HUES64 (cell line): Measurements from ENCODE around the gene CCDC192.
"Not testable (repeated sequence)": the region's sequence is repeated elsewhere in the genome, so short reads cannot be mapped to it uniquely, and the experiment has no call there.

ENCODE experiments used
- H3K27ac ChIP-seq: 2 replicates; pipeline ENCODE4 v1.7.0; 2013; ENCODE audit warnings: low read depth, low read length, inconsistent platforms
- H3K27me3 ChIP-seq: 2 replicates; pipeline ENCODE4 v1.6.1; 2013; ENCODE audit warnings: mild to moderate bottlenecking, low read length; ENCODE audit not compliant: insufficient read depth
- H3K36me3 ChIP-seq: 2 replicates; pipeline ENCODE4 v1.6.1; 2013; ENCODE audit warnings: mild to moderate bottlenecking, low read length; ENCODE audit not compliant: insufficient read depth
- H3K4me1 ChIP-seq: 2 replicates; pipeline ENCODE4 v1.6.1; 2013; ENCODE audit warnings: mild to moderate bottlenecking, low read length, moderate library complexity; ENCODE audit not compliant: insufficient read depth
- H3K4me3 ChIP-seq: 2 replicates; pipeline ENCODE4 v1.5.1; 2013; ENCODE audit warnings: mild to moderate bottlenecking, low read length, moderate library complexity
- H3K9ac ChIP-seq: 2 replicates; pipeline ENCODE4 v1.6.1; 2013; ENCODE audit warnings: mild to moderate bottlenecking, low read depth, low read length
- H3K9me3 ChIP-seq: 2 replicates; pipeline ENCODE4 v1.6.1; 2013; ENCODE audit warnings: low read depth, low read length; ENCODE audit not compliant: insufficient read depth
- WGBS: fragments of 150-250, 120-280 bp; methylation state at CpG from one replicate; pipeline ENCODE4 v1.1.7; 2013; ENCODE audit warnings: missing lambda C conversion rate; 5-methylcytosine and 5-hydroxymethylcytosine counted together

Gene CCDC192

DNA sequence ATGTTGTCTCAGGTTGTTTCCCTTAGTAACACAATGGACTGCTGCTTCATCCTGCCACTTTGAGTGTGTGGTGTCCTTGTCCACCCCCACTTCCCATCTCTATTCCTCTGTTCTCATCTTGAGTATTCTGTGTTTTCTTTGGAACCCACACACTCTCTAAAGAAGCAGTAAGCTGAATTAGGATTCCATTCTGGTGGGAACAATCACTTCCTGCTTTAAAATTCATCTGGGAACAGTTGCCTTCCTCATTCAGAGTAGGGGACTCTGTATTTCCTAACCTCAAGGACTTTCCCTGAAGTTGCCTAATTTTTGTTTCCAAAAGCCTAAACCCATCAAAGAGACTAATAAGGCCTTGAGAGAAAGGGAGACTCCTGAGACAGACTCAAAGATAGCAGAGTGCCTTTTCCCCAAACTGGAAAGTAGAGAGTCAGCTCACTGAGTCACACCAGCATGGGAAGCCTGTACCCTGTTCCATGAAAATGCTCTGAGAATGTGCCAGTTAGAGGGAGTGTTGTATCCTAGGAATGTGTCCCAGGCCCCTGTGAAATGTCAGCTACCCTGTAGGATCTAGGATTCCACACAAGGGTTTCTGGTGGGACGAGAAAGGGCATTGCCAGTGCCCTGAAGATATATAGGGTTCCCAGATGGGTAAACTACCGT lies 63.6 kb downstream of the CCDC192 start:
- Histone ChIP-seq H3K4me3 (no peak overlapping the region), H3K36me3 (no peaks in the 10 kb centered on the region), H3K27ac (no peak overlapping the region), H3K4me1 (no peaks in the 10 kb centered on the region; the same call in 1 of the 2 replicates), H3K27me3 (no peaks in the 10 kb centered on the region), H3K9ac (no peak overlapping the region), H3K9me3 (no peaks in the 10 kb centered on the region)
- 90% methylated on average over 2 of the region's 2 CpGs for WGBS

DNA sequence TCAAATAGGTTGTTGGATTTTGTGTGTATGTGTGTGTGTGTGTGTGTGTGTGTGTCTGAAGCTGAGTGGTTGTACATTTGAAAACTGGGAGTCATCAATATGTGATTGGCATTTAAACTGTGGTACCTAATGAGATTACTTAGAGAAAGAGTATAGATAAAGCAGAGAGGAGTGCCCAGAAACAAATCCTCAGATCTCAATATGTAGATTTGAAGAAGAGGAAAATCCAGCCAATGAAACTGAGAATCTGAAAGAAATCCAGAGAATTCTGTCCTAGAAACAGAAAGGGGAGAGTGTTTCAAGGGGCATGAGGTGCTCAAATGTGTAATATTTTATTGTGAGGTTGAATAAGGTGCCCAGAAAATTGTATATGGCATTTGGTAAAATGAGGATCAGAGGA lies 66.2 kb downstream of the CCDC192 start:
- no peaks in the 10 kb centered on the region for H3K27me3 ChIP-seq
- H3K9me3 ChIP-seq, result no peaks in the 10 kb centered on the region
- no peaks in the 10 kb centered on the region for H3K36me3 ChIP-seq
- no peaks in the 10 kb centered on the region for H3K4me1 ChIP-seq
- H3K4me3 ChIP-seq, result no peak overlapping the region
- no peak overlapping the region for H3K9ac ChIP-seq
- H3K27ac ChIP-seq, result no peak overlapping the region

DNA sequence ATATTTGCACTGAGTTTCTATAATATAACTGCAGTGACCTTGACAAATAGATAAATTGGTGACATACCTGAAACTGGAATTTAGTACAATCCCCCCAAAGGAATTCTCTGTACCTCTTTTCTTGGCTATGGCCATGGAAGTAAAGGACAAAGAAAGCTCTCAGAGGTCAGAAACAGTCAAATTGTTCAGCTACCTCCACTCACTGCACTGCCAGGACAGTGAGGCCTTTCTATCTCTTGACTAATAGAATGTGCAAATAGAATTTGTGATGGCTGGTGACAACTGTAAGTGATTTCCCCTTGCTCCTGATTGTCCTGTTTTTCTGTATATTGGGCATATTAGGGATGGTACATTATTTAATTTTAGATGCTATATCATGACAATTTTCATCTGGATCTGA lies 67.1 kb downstream of the CCDC192 start:
- Histone ChIP-seq H3K9ac (no peak overlapping the region), H3K27me3 (no peaks in the 10 kb centered on the region), H3K27ac (no peak overlapping the region), H3K4me1 (no peaks in the 10 kb centered on the region; the same call in 1 of the 2 replicates), H3K4me3 (no peak overlapping the region), H3K36me3 (no peaks in the 10 kb centered on the region), H3K9me3 (no peaks in the 10 kb centered on the region)

- Histone ChIP-seq H3K4me3 (no peak overlapping the region), H3K9ac (no peak overlapping the region), H3K9me3 (no peaks in the 10 kb centered on the region; the same call in 1 of the 2 replicates), H3K27ac (no peak overlapping the region), H3K36me3 (no peaks in the 10 kb centered on the region), H3K27me3 (no peaks in the 10 kb centered on the region), H3K4me1 (no peaks in the 10 kb centered on the region; the same call in 1 of the 2 replicates)
- 88% methylated on average over 1 of the region's 1 CpG for WGBS
Observed at GRCh38 chr5:127772531-127772930, 69.3 kb downstream of the CCDC192 start.

DNA sequence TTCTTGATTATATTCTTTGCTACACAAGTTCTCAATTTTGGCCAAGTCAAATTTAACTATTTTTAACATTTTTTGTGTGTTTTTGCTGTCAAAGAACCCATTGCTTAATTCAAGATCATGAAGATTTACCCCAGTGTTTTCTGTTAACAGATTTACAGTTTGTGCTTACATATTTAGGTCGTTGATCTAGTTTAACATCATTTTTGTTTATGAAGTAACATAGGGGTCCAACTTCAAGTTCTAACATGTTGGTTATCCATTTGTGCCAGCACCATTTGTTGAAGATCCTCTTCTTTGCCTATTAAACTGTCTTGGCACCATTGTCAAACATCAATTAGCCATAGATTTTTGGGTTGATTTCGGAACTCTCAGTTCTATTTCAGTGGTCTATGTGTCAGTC lies 71.0 kb downstream of the CCDC192 start:
- no peak overlapping the region for H3K9ac ChIP-seq
- no peak overlapping the region for H3K27ac ChIP-seq
- no peaks in the 10 kb centered on the region for H3K36me3 ChIP-seq
- no peaks in the 10 kb centered on the region for H3K27me3 ChIP-seq
- H3K4me1 ChIP-seq, result no peaks in the 10 kb centered on the region; the same call in 1 of the 2 replicates
- no peaks in the 10 kb centered on the region; the same call in 1 of the 2 replicates for H3K9me3 ChIP-seq
- H3K4me3 ChIP-seq, result no peak overlapping the region
- WGBS, result 100% methylated on average over 2 of the region's 2 CpGs

- WGBS, result 95% methylated on average over 4 of the region's 4 CpGs
- no peak overlapping the region for H3K4me3 ChIP-seq
- no peaks in the 10 kb centered on the region for H3K27me3 ChIP-seq
- H3K9ac ChIP-seq, result no peak overlapping the region
- H3K27ac ChIP-seq, result no peak overlapping the region
- H3K36me3 ChIP-seq, result no peaks in the 10 kb centered on the region
- H3K9me3 ChIP-seq, result no peaks in the 10 kb centered on the region; the same call in 1 of the 2 replicates
- H3K4me1 ChIP-seq, result no peaks in the 10 kb centered on the region; the same call in 1 of the 2 replicates
Observed at GRCh38 chr5:127776477-127776876, 73.3 kb downstream of the CCDC192 start.

- no peak overlapping the region for H3K9ac ChIP-seq
- no peaks in the 10 kb centered on the region; the same call in 1 of the 2 replicates for H3K9me3 ChIP-seq
- H3K27ac ChIP-seq, result no peak overlapping the region
- H3K27me3 ChIP-seq, result no peaks in the 10 kb centered on the region
- no peak overlapping the region for H3K4me3 ChIP-seq
- H3K4me1 ChIP-seq, result no peaks in the 10 kb centered on the region; the same call in 1 of the 2 replicates
- H3K36me3 ChIP-seq, result no peaks in the 10 kb centered on the region
Observed at GRCh38 chr5:127777957-127778356, 74.8 kb downstream of the CCDC192 start.

DNA sequence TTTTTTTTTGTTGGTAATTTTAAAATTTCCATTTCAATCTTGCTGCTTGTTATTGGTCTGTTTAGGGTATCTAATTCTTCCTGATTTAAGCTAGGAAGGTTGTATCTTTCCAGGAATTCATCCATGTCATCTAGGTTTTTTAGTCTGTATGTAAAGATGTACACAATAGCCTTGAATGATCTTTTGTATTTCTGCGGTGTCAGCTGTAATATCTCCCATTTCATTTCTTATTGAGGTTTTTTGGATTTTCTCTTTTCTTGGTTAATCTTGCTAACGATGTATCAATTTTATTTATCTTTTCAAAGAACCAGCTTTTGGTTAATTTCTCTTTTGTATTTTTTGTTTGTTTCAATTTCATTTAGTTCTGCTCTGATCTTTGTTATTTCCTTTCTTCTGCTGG lies 79.3 kb downstream of the CCDC192 start:
- H3K9ac ChIP-seq, H3K4me1 ChIP-seq, H3K9me3 ChIP-seq, H3K27me3 ChIP-seq, H3K27ac ChIP-seq, H3K36me3 ChIP-seq, H3K4me3 ChIP-seq: not testable (repeated sequence)
- WGBS, result no CpG with 5 or more reads among the region's 2 CpGs

- 90% methylated on average over 6 of the region's 6 CpGs for WGBS
Observed at GRCh38 chr5:127785098-127785927, 82.1 kb downstream of the CCDC192 start.

GRCh38 chr5:127791439-127791838 lies 88.2 kb downstream of the CCDC192 start:
- WGBS, result 83% methylated on average over 1 of the region's 1 CpG
- Histone ChIP-seq H3K4me3 (no peak overlapping the region), H3K9ac (no peak overlapping the region), H3K36me3 (no peaks in the 10 kb centered on the region), H3K9me3 (peaks cover 8% of the 10 kb centered on the region), H3K4me1 (no peaks in the 10 kb centered on the region), H3K27ac (no peak overlapping the region), H3K27me3 (no peaks in the 10 kb centered on the region)

More at GRCh38 chr5:127785098-127785927, 82.1 kb downstream of the CCDC192 start:
- Histone ChIP-seq H3K36me3 (no peaks in the 10 kb centered on the region), H3K9ac (no peak overlapping the region), H3K9me3 (no peaks in the 10 kb centered on the region), H3K27ac (no peak overlapping the region), H3K4me3 (no peak overlapping the region), H3K27me3 (no peaks in the 10 kb centered on the region), H3K4me1 (no peaks in the 10 kb centered on the region)

DNA sequence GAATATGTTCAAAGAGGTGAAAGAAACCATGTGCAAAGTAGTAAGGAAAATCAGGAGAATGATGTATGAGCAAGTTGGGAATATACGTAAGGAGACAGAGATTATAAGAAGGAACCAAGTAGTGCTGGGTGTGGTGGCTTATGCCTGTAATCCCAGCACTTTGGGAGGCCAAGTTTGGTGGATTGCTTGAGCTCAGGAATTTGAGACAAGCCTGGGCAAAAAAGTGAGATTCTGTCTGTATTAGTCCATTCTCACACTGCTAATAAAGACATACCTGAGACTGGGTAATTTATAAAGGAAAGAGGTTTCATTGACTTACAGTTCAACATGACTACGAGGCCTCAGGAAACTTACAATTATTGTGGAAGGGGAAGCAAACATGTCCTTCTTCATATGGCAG lies 88.7 kb downstream of the CCDC192 start:
- H3K27ac ChIP-seq, H3K9me3 ChIP-seq, H3K4me1 ChIP-seq, H3K9ac ChIP-seq, H3K27me3 ChIP-seq, H3K4me3 ChIP-seq, H3K36me3 ChIP-seq: not testable (repeated sequence)
- 98% methylated on average over 2 of the region's 2 CpGs for WGBS
